BE2C (cell line): ENCODE measurements around the gene PADI3.

Experiments used
- DNase-seq: peaks from one replicate; pipeline ENCODE4 v3.0.0-alpha.2; 2020
- H3K27me3 ChIP-seq: fragments of 250-450 bp; sonication (Bioruptor Pico); 2 replicates; pipeline ENCODE4 v1.5.1; 2020; ENCODE audit warnings: mild to moderate bottlenecking
- H3K36me3 ChIP-seq: fragments of 250-450 bp; sonication (Bioruptor Pico); 2 replicates; pipeline ENCODE4 v1.5.1; 2020; ENCODE audit warnings: mild to moderate bottlenecking
- H3K4me1 ChIP-seq: fragments of 250-450 bp; sonication (Bioruptor Pico); 2 replicates; pipeline ENCODE4 v1.5.1; 2020
- H3K4me3 ChIP-seq: 2 replicates; pipeline ENCODE4 v1.5.1; 2011; ENCODE audit warnings: low read depth, low read length
- H3K9me3 ChIP-seq: fragments of 250-450 bp; sonication (Bioruptor Pico); 2 replicates; pipeline ENCODE4 v1.5.1; 2020
- TF ChIP-seq, protein P1 (sequence below): IDR thresholded peaks from 2 replicates; pipeline ENCODE4 v1.5.1; 2012; ENCODE audit warnings: mild to moderate bottlenecking, low read depth, low read length

Gene PADI3

GRCh38 chr1:17265950-17266349 is 17.1 kb downstream of the PADI3 start:
- H3K9me3 ChIP-seq, result no peaks in the 10 kb centered on the region
- DNase-seq, result no peak
- H3K36me3 ChIP-seq, result no peaks in the 10 kb centered on the region
- H3K4me3 ChIP-seq, result no peak overlapping the region
- no peaks in the 10 kb centered on the region for H3K4me1 ChIP-seq
- TF ChIP-seq, protein P1, sequence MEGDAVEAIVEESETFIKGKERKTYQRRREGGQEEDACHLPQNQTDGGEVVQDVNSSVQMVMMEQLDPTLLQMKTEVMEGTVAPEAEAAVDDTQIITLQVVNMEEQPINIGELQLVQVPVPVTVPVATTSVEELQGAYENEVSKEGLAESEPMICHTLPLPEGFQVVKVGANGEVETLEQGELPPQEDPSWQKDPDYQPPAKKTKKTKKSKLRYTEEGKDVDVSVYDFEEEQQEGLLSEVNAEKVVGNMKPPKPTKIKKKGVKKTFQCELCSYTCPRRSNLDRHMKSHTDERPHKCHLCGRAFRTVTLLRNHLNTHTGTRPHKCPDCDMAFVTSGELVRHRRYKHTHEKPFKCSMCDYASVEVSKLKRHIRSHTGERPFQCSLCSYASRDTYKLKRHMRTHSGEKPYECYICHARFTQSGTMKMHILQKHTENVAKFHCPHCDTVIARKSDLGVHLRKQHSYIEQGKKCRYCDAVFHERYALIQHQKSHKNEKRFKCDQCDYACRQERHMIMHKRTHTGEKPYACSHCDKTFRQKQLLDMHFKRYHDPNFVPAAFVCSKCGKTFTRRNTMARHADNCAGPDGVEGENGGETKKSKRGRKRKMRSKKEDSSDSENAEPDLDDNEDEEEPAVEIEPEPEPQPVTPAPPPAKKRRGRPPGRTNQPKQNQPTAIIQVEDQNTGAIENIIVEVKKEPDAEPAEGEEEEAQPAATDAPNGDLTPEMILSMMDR, result no peak
- no peaks in the 10 kb centered on the region for H3K27me3 ChIP-seq

GRCh38 chr1:17270891-17271765 is 22.2 kb downstream of the PADI3 start:
- DNase-seq, result no peak
- no peaks in the 10 kb centered on the region for H3K9me3 ChIP-seq
- H3K36me3 ChIP-seq, result no peaks in the 10 kb centered on the region
- no peaks in the 10 kb centered on the region for H3K27me3 ChIP-seq
- H3K4me3 ChIP-seq, result no peak overlapping the region
- no peaks in the 10 kb centered on the region for H3K4me1 ChIP-seq
- TF ChIP-seq, protein P1, result no peak

GRCh38 chr1:17272066-17272465 is 23.2 kb downstream of the PADI3 start:
- no peaks in the 10 kb centered on the region for H3K4me1 ChIP-seq
- H3K36me3 ChIP-seq, result no peaks in the 10 kb centered on the region
- H3K27me3 ChIP-seq, result no peaks in the 10 kb centered on the region
- no peak overlapping the region for H3K4me3 ChIP-seq
- TF ChIP-seq, protein P1, result no peak
- no peak for DNase-seq
- no peaks in the 10 kb centered on the region for H3K9me3 ChIP-seq

DNA sequence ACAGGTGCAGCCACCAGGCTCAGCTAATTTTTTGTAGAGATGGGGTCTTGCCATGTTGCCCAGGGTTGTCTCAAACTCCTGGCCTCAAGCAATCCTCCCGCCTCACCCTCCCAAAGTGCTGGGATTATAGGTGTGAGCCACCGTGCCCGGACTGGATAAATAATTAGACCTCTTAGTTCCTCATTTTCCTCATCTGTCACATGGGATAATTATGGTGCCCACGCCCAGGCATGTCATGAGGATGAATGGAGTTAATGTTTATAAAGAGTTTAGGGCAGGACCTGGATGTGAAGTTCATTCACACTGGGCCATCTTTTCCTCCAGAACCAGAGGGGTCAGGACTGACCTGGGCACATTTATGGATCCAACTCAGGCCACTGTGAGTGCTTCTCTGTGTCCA is 23.7 kb downstream of the PADI3 start:
- H3K4me3 ChIP-seq, result no peak overlapping the region
- no peaks in the 10 kb centered on the region for H3K9me3 ChIP-seq
- no peaks in the 10 kb centered on the region for H3K36me3 ChIP-seq
- no peak for DNase-seq
- no peaks in the 10 kb centered on the region for H3K27me3 ChIP-seq
- H3K4me1 ChIP-seq, result no peaks in the 10 kb centered on the region
- TF ChIP-seq, protein P1, result no peak

- H3K9me3 ChIP-seq, result no peaks in the 10 kb centered on the region
- no peaks in the 10 kb centered on the region for H3K27me3 ChIP-seq
- DNase-seq, result no peak
- no peaks in the 10 kb centered on the region for H3K4me1 ChIP-seq
- H3K36me3 ChIP-seq, result no peaks in the 10 kb centered on the region
- TF ChIP-seq, protein P1, result no peak
- no peak overlapping the region for H3K4me3 ChIP-seq
These were observed 24.2 kb downstream of the PADI3 start for GRCh38 chr1:17273096-17273495.
